Ovary (tissue), 9 donors: ENCODE measurements around the gene CFAP58. TPM values are rescaled to one million over a fixed set of nuclear protein-coding genes. Genes with fewer than 3 reads are reported as not detected.

Experiments
- DNase-seq, 5 donors: peaks; one replicate each; pipeline ENCODE4 v3.0.0-alpha.2; 2019 to 2020
- H3K27ac ChIP-seq, 2 donors: fragments of 200-600 bp; one replicate each; pipeline versions ENCODE4 v1.5.1 to v1.8.0; 2019 to 2022
- H3K27me3 ChIP-seq: fragments of 200-600 bp; one replicate; pipeline ENCODE4 v1.8.0; 2022
- H3K36me3 ChIP-seq: fragments of 200-600 bp; sonication (generic); one replicate; pipeline ENCODE4 v1.5.1; 2019
- H3K4me1 ChIP-seq: one replicate; pipeline ENCODE4 v1.8.1; 2013; ENCODE audit warnings: mild to moderate bottlenecking, moderate library complexity; ENCODE audit not compliant: insufficient read depth
- H3K4me3 ChIP-seq: fragments of 200-600 bp; sonication (generic); one replicate; pipeline ENCODE4 v1.5.1; 2017
- H3K9me3 ChIP-seq, 2 donors: fragments of 200-600 bp in 1 of 2; sonication (generic) in 1 of 2; one replicate each; pipeline versions ENCODE4 v1.5.1 to v1.8.1; 2013 to 2019; ENCODE audit warnings: mild to moderate bottlenecking in 1 of 2, moderate library complexity in 1 of 2
- CTCF ChIP-seq, 3 donors: fragments of 450-650 bp in 2 of 3; fragments of 200-600 bp in 1 of 3; IDR thresholded peaks; one replicate each; pipeline versions ENCODE4 v1.5.1 to v1.8.0; 2016 to 2022; ENCODE audit warnings: antibody characterized with exemption in 3 of 3, mild to moderate bottlenecking in 1 of 3
- EP300 ChIP-seq: sonication (generic); formaldehyde crosslinking; IDR thresholded peaks from one replicate; pipeline ENCODE4 v1.6.1; 2017; ENCODE audit warnings: antibody characterized with exemption
- POLR2A ChIP-seq: fragments of 450-650 bp; IDR thresholded peaks from one replicate; pipeline ENCODE4 v1.6.1; 2017; ENCODE audit warnings: antibody characterized with exemption, mild to moderate bottlenecking, moderate library complexity
- WGBS, 3 donors: extraction: QIAGEN DNeasy Blood & Tissue Kit in 1 of 3; methylation state at CpG; one replicate each; pipeline versions ENCODE4 v1.1.5 to v1.1.7; 2013 to 2017; 5-methylcytosine and 5-hydroxymethylcytosine counted together
- intact Hi-C, 4 donors: fragments of 100-400 bp; cut with DNase I; formaldehyde crosslinking; loops; one replicate each; pipeline versions ENCODE4 v1.11.0 to v1.15.1; 2022 to 2023
- polyA plus RNA-seq, 2 donors: library from polyadenylated mRNA; stranded (reverse); fragments of 200-250 nt in 1 of 2; fragments of 350-450 nt in 1 of 2; fragmentation: Illumina TruSeq in 1 of 2; extraction: RNeasy Lipid Tissue Mini Kit (QIAGEN cat#74804) in 1 of 2; gene quantifications; one replicate each; pipeline ENCODE4 v1.2.3, GENCODE V29; 2013 to 2014
- total RNA-seq, 7 donors: library from RNA; depleted of rRNA in 2 of 7; stranded (reverse); fragments of >200 nt in 2 of 7; fragmentation: NEBNext Ultra II Directional in 3 of 7; extraction: Animal tissue kit (Norgen Biotek cat#: 25700) in 3 of 7; gene quantifications; one replicate each; pipeline versions ENCODE4 v1.1.0 to v1.2.4, GENCODE V29; 2016 to 2023
- donor health status: DM: no; HTN: no; CAD: no; lungs with moderate emphysema.
- donor health status: DM: no; HTN: no; CAD: no.
- donor health status: Bipolar disorder and iron deficiency.
- donor health status: DM: yes; HTN: yes; CAD: no.
- donor health status: DM: no; HTN: no; CAD: no.
- donor health status: DM: yes; HTN: yes; CAD: no.

CFAP58 gene
- total and polyA plus RNA-seq, 9 donors = 0.17 to 7.9 (median 0.60) TPM

GRCh38 chr10:104446151-104446550, 92.5 kb downstream of the CFAP58 start:
- no peaks in the 10 kb centered on the region for H3K9me3 ChIP-seq
- DNase-seq = no peak
- 30 to 38% (median 33%) methylated on average over 1 of the region's 1 CpG for WGBS, 3 donors
- no peaks in the 10 kb centered on the region for H3K27me3 ChIP-seq
- H3K4me3 ChIP-seq = no peak overlapping the region
- H3K27ac ChIP-seq = no peak overlapping the region
- intact Hi-C loops = no loop called here
- no peaks in the 10 kb centered on the region for H3K4me1 ChIP-seq
- H3K36me3 ChIP-seq = no peaks in the 10 kb centered on the region
- no peak for TF ChIP-seq POLR2A
- TF ChIP-seq EP300 = no peak
- TF ChIP-seq CTCF (IDR thresholded peaks at IDR 0.05) = no peak

- no peak for TF ChIP-seq CTCF (IDR thresholded peaks at IDR 0.05)
- no peak for TF ChIP-seq EP300
- TF ChIP-seq POLR2A = no peak
- Histone ChIP-seq H3K4me1 (no peaks in the 10 kb centered on the region), H3K27ac (no peak overlapping the region), H3K36me3 (no peaks in the 10 kb centered on the region), H3K27me3 (no peaks in the 10 kb centered on the region), H3K4me3 (no peak overlapping the region), H3K9me3 (no peaks in the 10 kb centered on the region)
- WGBS, 3 donors = 27 to 48% (median 35%) methylated on average over 1 of the region's 1 CpG
- intact Hi-C loops = no loop called here
- no peak for DNase-seq
Observed at GRCh38 chr10:104447331-104447730, 93.7 kb downstream of the CFAP58 start.

GRCh38 chr10:104447906-104448305, 94.3 kb downstream of the CFAP58 start:
- Histone ChIP-seq H3K36me3 (no peaks in the 10 kb centered on the region), H3K9me3 (no peaks in the 10 kb centered on the region), H3K4me1 (no peaks in the 10 kb centered on the region), H3K27ac (no peak overlapping the region), H3K4me3 (no peak overlapping the region), H3K27me3 (no peaks in the 10 kb centered on the region)
- WGBS, 3 donors = 75 to 87% (median 83%) methylated on average over 3 of the region's 3 CpGs
- intact Hi-C loops = no loop called here
- no peak for DNase-seq
- TF ChIP-seq POLR2A (no peak), CTCF (IDR thresholded peaks at IDR 0.05) (no peak), EP300 (no peak)

GRCh38 chr10:104449391-104449790, 95.8 kb downstream of the CFAP58 start:
- intact Hi-C loops = no loop called here
- H3K9me3 ChIP-seq = no peaks in the 10 kb centered on the region
- no peak overlapping the region for H3K4me3 ChIP-seq
- TF ChIP-seq EP300 (no peak), CTCF (IDR thresholded peaks at IDR 0.05) (no peak), POLR2A (no peak)
- no peaks in the 10 kb centered on the region for H3K36me3 ChIP-seq
- DNase-seq = no peak
- WGBS, 3 donors = 74 to 79% (median 78%) methylated on average over 3 of the region's 3 CpGs
- no peak overlapping the region for H3K27ac ChIP-seq
- peaks cover 2% of the 10 kb centered on the region for H3K4me1 ChIP-seq
- no peaks in the 10 kb centered on the region for H3K27me3 ChIP-seq

GRCh38 chr10:104450490-104450889, 96.9 kb downstream of the CFAP58 start:
- Histone ChIP-seq H3K36me3 (no peaks in the 10 kb centered on the region), H3K9me3 (no peaks in the 10 kb centered on the region), H3K27ac (no peak overlapping the region), H3K4me3 (no peak overlapping the region), H3K4me1 (peaks cover 2% of the 10 kb centered on the region), H3K27me3 (no peaks in the 10 kb centered on the region)
- DNase-seq = no peak
- TF ChIP-seq EP300 (no peak), CTCF (IDR thresholded peaks at IDR 0.05) (no peak), POLR2A (no peak)
- intact Hi-C loops = no loop called here
